HFFc6 (cell line): ENCODE measurements around the gene CBLN2. TPM values are rescaled to one million over a fixed set of nuclear protein-coding genes. Genes with fewer than 3 reads are reported as not detected.

Source experiments
- DNase-seq: peaks from one replicate; pipeline ENCODE4 v3.0.0-alpha.2; 2018
- H3K27ac Mint-ChIP-seq: 2 replicates; pipeline ENCODE4 v1.8.0; 2020; ENCODE audit warnings: mild to moderate bottlenecking, mixed read lengths
- H3K27me3 Mint-ChIP-seq: 2 replicates; pipeline ENCODE4 v1.8.0; 2021; ENCODE audit warnings: mild to moderate bottlenecking, moderate library complexity, mixed read lengths; ENCODE audit not compliant: insufficient read depth
- H3K36me3 Mint-ChIP-seq: 2 replicates; pipeline ENCODE4 v1.8.0; 2021; ENCODE audit warnings: low read depth, mixed read lengths
- H3K4me1 Mint-ChIP-seq: 2 replicates; pipeline ENCODE4 v1.8.0; 2020; ENCODE audit warnings: low read depth, mixed read lengths
- H3K4me3 Mint-ChIP-seq: 2 replicates; pipeline ENCODE4 v1.8.0; 2020; ENCODE audit warnings: mild to moderate bottlenecking, moderate library complexity, mixed read lengths
- H3K9me3 Mint-ChIP-seq: 2 replicates; pipeline ENCODE4 v1.8.0; 2020; ENCODE audit warnings: mild to moderate bottlenecking, mixed read lengths
- total RNA-seq, 6 experiments: library from RNA; stranded (reverse); fragmentation: NEBNext Ultra II Directional; extraction: Animal tissue kit (Norgen Biotek cat#: 25700); gene quantifications; 2 replicates in 1 of 6; 3 replicates in 5 of 6; pipeline ENCODE4 v1.2.3, GENCODE V29; 2021
- TF ChIP-seq, protein P1 (sequence below): fragments of 200-600 bp; sonication (generic); IDR thresholded peaks from 2 replicates; pipeline ENCODE4 v1.5.0; 2021; ENCODE audit warnings: antibody characterized with exemption, mild to moderate bottlenecking

The CBLN2 gene
- total RNA-seq, 6 experiments from 2014 or later, result not detected

- Mint-ChIP-seq H3K36me3 (peaks cover 4% of the 10 kb centered on the region; the same call in 1 of the 2 replicates), H3K27me3 (no peaks in the 10 kb centered on the region), H3K4me3 (no peak overlapping the region), H3K27ac (no peak overlapping the region), H3K9me3 (peaks cover 46% of the 10 kb centered on the region), H3K4me1 (no peaks in the 10 kb centered on the region)
- TF ChIP-seq, protein P1, sequence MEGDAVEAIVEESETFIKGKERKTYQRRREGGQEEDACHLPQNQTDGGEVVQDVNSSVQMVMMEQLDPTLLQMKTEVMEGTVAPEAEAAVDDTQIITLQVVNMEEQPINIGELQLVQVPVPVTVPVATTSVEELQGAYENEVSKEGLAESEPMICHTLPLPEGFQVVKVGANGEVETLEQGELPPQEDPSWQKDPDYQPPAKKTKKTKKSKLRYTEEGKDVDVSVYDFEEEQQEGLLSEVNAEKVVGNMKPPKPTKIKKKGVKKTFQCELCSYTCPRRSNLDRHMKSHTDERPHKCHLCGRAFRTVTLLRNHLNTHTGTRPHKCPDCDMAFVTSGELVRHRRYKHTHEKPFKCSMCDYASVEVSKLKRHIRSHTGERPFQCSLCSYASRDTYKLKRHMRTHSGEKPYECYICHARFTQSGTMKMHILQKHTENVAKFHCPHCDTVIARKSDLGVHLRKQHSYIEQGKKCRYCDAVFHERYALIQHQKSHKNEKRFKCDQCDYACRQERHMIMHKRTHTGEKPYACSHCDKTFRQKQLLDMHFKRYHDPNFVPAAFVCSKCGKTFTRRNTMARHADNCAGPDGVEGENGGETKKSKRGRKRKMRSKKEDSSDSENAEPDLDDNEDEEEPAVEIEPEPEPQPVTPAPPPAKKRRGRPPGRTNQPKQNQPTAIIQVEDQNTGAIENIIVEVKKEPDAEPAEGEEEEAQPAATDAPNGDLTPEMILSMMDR, result no peak
- no peak for DNase-seq
These were observed 41.3 kb downstream of the CBLN2 start for GRCh38 chr18:72502671-72503431.

DNA sequence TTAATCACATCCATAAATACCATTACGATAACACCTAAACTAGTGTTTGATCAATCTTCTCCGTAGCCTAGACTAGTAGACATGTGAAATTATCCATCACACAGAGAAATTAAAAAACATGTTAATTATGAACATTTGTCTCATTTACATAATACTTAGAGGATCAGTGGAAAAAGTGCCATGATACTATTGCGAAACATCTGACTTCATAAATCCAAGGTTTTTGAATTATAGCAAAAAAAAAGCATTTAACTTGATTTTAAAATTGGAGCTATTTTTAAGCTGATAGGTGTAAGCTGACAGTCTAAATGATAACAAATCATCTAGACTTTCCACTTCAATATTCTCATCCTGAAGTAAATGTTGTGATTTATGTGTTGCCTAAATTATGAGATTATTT lies 51.6 kb downstream of the CBLN2 start:
- Mint-ChIP-seq H3K4me1 (no peaks in the 10 kb centered on the region), H3K27ac (no peak overlapping the region), H3K4me3 (no peak overlapping the region), H3K27me3 (no peaks in the 10 kb centered on the region), H3K36me3 (no peaks in the 10 kb centered on the region), H3K9me3 (0 out of 2 replicates have a peak, but pooled peaks cover 5% of the 10 kb centered on the region)
- DNase-seq, result no peak
- TF ChIP-seq, protein P1, result no peak
